ENCODE data around the gene RPS4Y2. TPM values are rescaled to one million over a fixed set of nuclear protein-coding genes. Genes with fewer than 3 reads are reported as not detected.

RPS4Y2 gene
- total RNA-seq, 2 donors from 2014 or later = not detected

DNA sequence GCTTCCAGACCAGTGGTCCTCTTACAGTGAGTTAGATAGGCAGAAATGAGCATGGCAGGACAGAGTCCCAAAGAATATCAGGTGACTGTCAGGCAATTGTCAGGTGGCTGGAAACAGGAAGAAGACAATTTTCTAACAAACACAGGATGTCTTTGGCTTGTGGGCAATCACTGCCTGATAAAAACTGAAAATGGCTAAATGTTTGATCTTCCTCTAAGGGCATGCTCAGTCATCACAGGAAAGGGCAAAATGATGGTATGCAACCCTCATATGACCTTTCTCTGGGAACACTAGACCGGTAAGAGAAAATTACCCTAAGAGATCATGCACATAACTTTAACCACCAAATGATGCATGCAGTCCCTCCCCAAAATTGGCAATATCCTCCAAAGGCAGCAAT, 57.6 kb downstream of the RPS4Y2 start:
- no peaks in the 10 kb centered on the region for H3K36me3 ChIP-seq
- DNase-seq (ENCODE audit: low spot score) (no peak), ATAC-seq (ENCODE audit: insufficient number of reproducible peaks, low FRiP score, low read depth) (no peak)
- H3K4me3 ChIP-seq = no peak overlapping the region
- H3K27ac ChIP-seq = no peak overlapping the region
- TF ChIP-seq CTCF (IDR thresholded peaks at IDR 0.05) = no peak
- no peaks in the 10 kb centered on the region for H3K4me1 ChIP-seq (ENCODE audit: control insufficient read depth in 1 of 2, low read depth in 2 of 2)
- no peaks in the 10 kb centered on the region for H3K9me3 ChIP-seq
- H3K27me3 ChIP-seq (replicated peaks; ENCODE audit: insufficient read depth) = no peaks in the 10 kb centered on the region

- no peak for ATAC-seq (ENCODE audit: insufficient number of reproducible peaks, low FRiP score, low read depth)
- no peak overlapping the region for H3K4me3 ChIP-seq
- no peaks in the 10 kb centered on the region for H3K36me3 ChIP-seq
- no peak overlapping the region for H3K27ac ChIP-seq
- TF ChIP-seq CTCF (IDR thresholded peaks at IDR 0.05) = no peak
- H3K27me3 ChIP-seq (replicated peaks; ENCODE audit: insufficient read depth) = no peaks in the 10 kb centered on the region
- no peaks in the 10 kb centered on the region for H3K9me3 ChIP-seq
- H3K4me1 ChIP-seq (ENCODE audit: control insufficient read depth in 1 of 2, low read depth in 2 of 2) = no peaks in the 10 kb centered on the region
- no peak for DNase-seq (ENCODE audit: low spot score)
Observed at GRCh38 chrY:20814794-20815193, 58.9 kb downstream of the RPS4Y2 start.

DNA sequence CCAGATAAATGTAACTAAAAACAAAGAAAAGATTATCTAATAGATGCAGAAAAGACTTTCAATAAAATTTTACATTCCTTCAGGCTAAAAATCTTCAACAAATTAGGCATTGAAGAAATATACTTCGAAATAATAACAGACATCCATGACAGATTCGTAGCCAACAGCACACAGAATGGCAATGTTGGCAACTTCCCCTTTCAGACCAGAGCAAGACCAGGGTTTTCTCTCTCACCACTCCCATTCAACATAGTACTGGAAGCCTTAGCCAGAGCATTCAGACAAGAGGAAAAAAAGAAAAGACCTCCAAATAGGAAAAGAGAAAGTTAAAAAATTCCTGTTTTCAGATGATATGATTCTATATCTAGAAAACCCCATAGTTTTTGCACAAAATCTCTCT, 61.2 kb downstream of the RPS4Y2 start:
- no peak for DNase-seq (ENCODE audit: low spot score)
- Histone ChIP-seq H3K4me1 (ENCODE audit: control insufficient read depth in 1 of 2, low read depth in 2 of 2) (no peaks in the 10 kb centered on the region), H3K36me3 (no peaks in the 10 kb centered on the region), H3K27ac (no peak overlapping the region), H3K4me3 (no peak overlapping the region), H3K9me3 (no peaks in the 10 kb centered on the region), H3K27me3 (replicated peaks; ENCODE audit: insufficient read depth) (no peaks in the 10 kb centered on the region)
- TF ChIP-seq CTCF (IDR thresholded peaks at IDR 0.05) = no peak
- ATAC-seq (ENCODE audit: insufficient number of reproducible peaks, low FRiP score, low read depth) = no peak

Other genes with a start within 250 kb of the RPS4Y2 start
- gene EIF1AY, start 180.3 kb upstream of the RPS4Y2 start, total RNA-seq = 10 to 100 TPM; 21.5 to 26.1 TPM

All from thoracic aorta (tissue), 2 donors.